PC-3 (cell line): ENCODE measurements around the gene RAP1GAP2. TPM values are rescaled to one million over a fixed set of nuclear protein-coding genes. Genes with fewer than 3 reads are reported as not detected.

ENCODE experiments used
- ATAC-seq: fragments of 200-7000 bp; cut with Tn5 transposase; 2 replicates; pipeline ENCODE4 v1.9.1; 2020; ENCODE audit warnings: mild to moderate bottlenecking, moderate library complexity
- BruUV-seq: library from RNA; stranded (reverse); fragments of 400-500 nt; replicated peaks from 2 replicates; lab custom pipeline; 2021; lab: Mats Ljungman, UMichigan
- CTCF ChIA-PET: fragments of 300-600 bp; sonication (Branson Sonifier 250); formaldehyde crosslinking; loops from one replicate; lab custom pipeline; 2022; ENCODE audit warnings: antibody characterized with exemption; lab: Charles Lee
- POLR2A ChIA-PET: fragments of 300-600 bp; sonication (Branson Sonifier 250); formaldehyde crosslinking; loops from one replicate; lab custom pipeline; 2022; ENCODE audit warnings: antibody characterized with exemption; ENCODE audit not compliant: unreplicated experiment; lab: Charles Lee
- DNase-seq: peaks from one replicate; pipeline ENCODE4 v3.0.0-alpha.2; 2015
- H2AFZ ChIP-seq: fragments of 300-600 bp; sonication (generic); 2 replicates; pipeline ENCODE4 v1.6.0; 2016; ENCODE audit warnings: antibody characterized with exemption, low read length
- H3F3A ChIP-seq: fragments of 300-600 bp; sonication (generic); one replicate; pipeline ENCODE4 v1.6.0; 2017; ENCODE audit warnings: antibody characterized with exemption, low read length, control low read depth, mild to moderate bottlenecking; ENCODE audit not compliant: unreplicated experiment
- H3K27ac ChIP-seq: fragments of 300-600 bp; sonication (generic); 2 replicates; pipeline ENCODE4 v1.5.1; 2016; ENCODE audit warnings: mild to moderate bottlenecking, low read length
- H3K27me3 ChIP-seq: fragments of 300-600 bp; sonication (generic); 2 replicates; pipeline ENCODE4 v1.6.1; 2016; ENCODE audit warnings: low read length, mixed read lengths
- H3K36me3 ChIP-seq: fragments of 300-600 bp; sonication (generic); 2 replicates; pipeline ENCODE4 v1.6.1; 2016; ENCODE audit warnings: low read depth, mixed run types, low read length, mixed read lengths
- H3K4me1 ChIP-seq: fragments of 300-600 bp; sonication (generic); 2 replicates; pipeline ENCODE4 v1.5.1; 2016; ENCODE audit warnings: low read length; ENCODE audit not compliant: insufficient read depth
- H3K4me2 ChIP-seq: fragments of 300-600 bp; sonication (generic); 2 replicates; pipeline ENCODE4 v1.6.0; 2016; ENCODE audit warnings: low read length
- H3K4me3 ChIP-seq: fragments of 300-600 bp; sonication (generic); 2 replicates; pipeline ENCODE4 v1.5.1; 2016; ENCODE audit warnings: mild to moderate bottlenecking, low read length, mixed read lengths
- H3K79me2 ChIP-seq: fragments of 300-600 bp; sonication (generic); 2 replicates; pipeline ENCODE4 v1.6.1; 2017; ENCODE audit warnings: low read length, mixed read lengths
- H3K9ac ChIP-seq: fragments of 300-600 bp; sonication (generic); 2 replicates; pipeline ENCODE4 v1.6.0; 2016; ENCODE audit warnings: mild to moderate bottlenecking, low read length
- H3K9me2 ChIP-seq: fragments of 300-600 bp; sonication (generic); replicated peaks from 2 replicates; pipeline ENCODE4 v1.6.1; 2016; ENCODE audit warnings: mixed run types, low read length, mixed read lengths
- H3K9me3 ChIP-seq: fragments of 300-600 bp; sonication (generic); 2 replicates; pipeline ENCODE4 v1.6.1; 2016; ENCODE audit warnings: low read length, mixed read lengths
- H4K20me1 ChIP-seq: fragments of 300-600 bp; sonication (generic); 2 replicates; pipeline ENCODE4 v1.6.1; 2016; ENCODE audit warnings: low read length, mixed read lengths
- EZH2 ChIP-seq: fragments of 300-600 bp; sonication (generic); IDR thresholded peaks from one replicate; pipeline ENCODE4 v1.6.1; 2017; ENCODE audit warnings: antibody characterized with exemption, mild to moderate bottlenecking, low read length; ENCODE audit not compliant: unreplicated experiment
- EZH2phosphoT487 ChIP-seq: fragments of 300-600 bp; sonication (generic); IDR thresholded peaks from 2 replicates; pipeline ENCODE4 v1.6.1; 2018; ENCODE audit warnings: mild to moderate bottlenecking, antibody characterized with exemption, low read length, borderline replicate concordance
- intact Hi-C: fragments of 100-400 bp; cut with micrococcal nuclease; formaldehyde crosslinking; loops from 2 replicates; pipeline ENCODE4 v1.9.0; 2023
- total RNA-seq: library from RNA; depleted of rRNA; stranded (reverse); fragments of >200 nt; gene quantifications from 2 replicates; pipeline ENCODE4 v1.2.3, GENCODE V29; 2014
- TF ChIP-seq, protein P1 (sequence below): fragments of 300-600 bp; sonication (generic); conservative IDR thresholded peaks from 2 replicates; pipeline ENCODE4 v1.5.1; 2017; ENCODE audit warnings: antibody characterized with exemption, low read depth, mild to moderate bottlenecking, low read length

Gene RAP1GAP2
- total RNA-seq, 1 experiment from 2014 or later: 14.5 TPM

DNA sequence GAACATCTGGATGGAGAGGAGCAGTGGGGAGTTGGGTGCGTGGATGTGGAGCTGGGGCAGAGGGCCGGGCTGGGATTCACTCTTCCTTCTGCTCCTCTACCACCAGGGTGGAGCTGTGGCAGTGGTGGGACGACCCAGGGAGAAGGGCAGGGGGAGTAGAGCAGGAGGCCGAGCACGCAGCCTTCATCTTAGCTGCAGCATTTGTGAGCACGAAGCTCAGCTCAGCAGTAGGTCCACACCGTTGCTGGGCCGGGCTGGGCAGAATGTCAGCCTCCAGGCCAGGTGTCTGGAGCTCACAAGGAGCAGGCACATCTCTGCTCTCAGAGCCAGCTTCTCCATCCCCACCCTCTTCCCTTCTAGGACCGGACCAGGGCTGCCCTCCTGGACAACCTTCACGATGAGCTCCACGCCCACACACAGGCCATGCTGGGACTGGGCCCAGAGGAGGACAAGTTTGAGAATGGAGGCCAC, 211.4 kb downstream of the RAP1GAP2 start:
- no peak overlapping the region for H3K27ac ChIP-seq
- H3K4me2 ChIP-seq: no peak overlapping the region
- DNase-seq (no peak), ATAC-seq (no peak)
- no peaks in the 10 kb centered on the region for H3K9me2 ChIP-seq
- intact Hi-C loops: no loop called here
- H3F3A ChIP-seq: no peaks in the 10 kb centered on the region
- no peak overlapping the region for H3K4me3 ChIP-seq
- no peaks in the 10 kb centered on the region for H3K9me3 ChIP-seq
- H2AFZ ChIP-seq: no peak overlapping the region
- no TSS peak for BruUV-seq
- TF ChIP-seq EZH2phosphoT487 (no peak), EZH2 (no peak)
- TF ChIP-seq, protein P1, sequence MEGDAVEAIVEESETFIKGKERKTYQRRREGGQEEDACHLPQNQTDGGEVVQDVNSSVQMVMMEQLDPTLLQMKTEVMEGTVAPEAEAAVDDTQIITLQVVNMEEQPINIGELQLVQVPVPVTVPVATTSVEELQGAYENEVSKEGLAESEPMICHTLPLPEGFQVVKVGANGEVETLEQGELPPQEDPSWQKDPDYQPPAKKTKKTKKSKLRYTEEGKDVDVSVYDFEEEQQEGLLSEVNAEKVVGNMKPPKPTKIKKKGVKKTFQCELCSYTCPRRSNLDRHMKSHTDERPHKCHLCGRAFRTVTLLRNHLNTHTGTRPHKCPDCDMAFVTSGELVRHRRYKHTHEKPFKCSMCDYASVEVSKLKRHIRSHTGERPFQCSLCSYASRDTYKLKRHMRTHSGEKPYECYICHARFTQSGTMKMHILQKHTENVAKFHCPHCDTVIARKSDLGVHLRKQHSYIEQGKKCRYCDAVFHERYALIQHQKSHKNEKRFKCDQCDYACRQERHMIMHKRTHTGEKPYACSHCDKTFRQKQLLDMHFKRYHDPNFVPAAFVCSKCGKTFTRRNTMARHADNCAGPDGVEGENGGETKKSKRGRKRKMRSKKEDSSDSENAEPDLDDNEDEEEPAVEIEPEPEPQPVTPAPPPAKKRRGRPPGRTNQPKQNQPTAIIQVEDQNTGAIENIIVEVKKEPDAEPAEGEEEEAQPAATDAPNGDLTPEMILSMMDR: no peak
- H3K27me3 ChIP-seq: no peaks in the 10 kb centered on the region
- no peaks in the 10 kb centered on the region for H3K79me2 ChIP-seq
- no peaks in the 10 kb centered on the region for H4K20me1 ChIP-seq
- ChIA-PET CTCF (no interaction called here), POLR2A (no interaction called here)
- no peak overlapping the region for H3K9ac ChIP-seq
- peaks cover 8% of the 10 kb centered on the region; the same call in 1 of the 2 replicates for H3K36me3 ChIP-seq
- peaks cover 23% of the 10 kb centered on the region for H3K4me1 ChIP-seq

DNA sequence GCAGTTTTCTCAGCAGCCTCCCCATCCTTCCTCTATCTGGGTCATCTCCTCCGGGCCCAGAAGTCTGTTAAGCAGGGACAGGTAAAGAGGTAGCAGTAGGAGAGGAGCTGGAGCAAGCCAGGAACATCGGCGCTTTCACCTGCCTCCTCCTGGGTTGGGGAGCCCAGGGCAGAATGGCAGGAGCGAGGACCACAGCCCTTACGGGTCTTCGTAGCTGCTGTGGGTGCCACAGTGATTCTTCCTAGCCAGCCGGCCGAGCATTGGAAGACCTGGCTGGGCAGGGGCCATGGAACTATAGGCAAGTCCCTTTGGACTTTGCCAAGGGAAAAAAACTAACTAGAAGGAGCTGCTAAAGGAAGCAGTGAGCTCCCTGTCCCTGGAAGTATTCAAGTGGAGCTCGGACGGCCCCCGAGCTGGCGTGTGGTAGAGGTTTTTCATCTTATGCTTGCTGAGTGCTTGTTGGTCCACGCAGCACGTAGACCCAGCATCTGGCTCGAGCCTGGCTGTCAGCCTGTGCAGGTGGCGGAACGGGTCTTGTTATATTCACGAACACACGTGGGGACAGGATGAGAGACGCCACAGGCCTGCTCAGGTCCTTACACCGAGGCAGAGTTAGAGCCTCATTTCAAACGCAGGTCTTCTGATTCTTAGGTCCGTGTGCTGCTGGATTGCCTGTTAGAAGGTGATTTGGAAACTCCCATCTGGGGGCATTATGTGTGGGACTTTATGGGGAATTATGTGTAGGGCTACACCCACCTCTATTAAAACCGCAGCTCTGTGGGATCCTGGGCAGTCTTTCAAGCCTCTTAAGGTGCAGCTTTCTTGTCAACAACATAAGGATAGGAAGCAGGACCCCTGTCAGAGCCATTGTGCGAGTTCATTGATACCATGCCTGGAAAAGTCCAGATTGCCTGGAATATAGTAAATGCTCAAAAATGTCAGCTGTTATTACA, 212.4 kb downstream of the RAP1GAP2 start:
- no TSS peak for BruUV-seq
- no peaks in the 10 kb centered on the region for H3K9me3 ChIP-seq
- CTCF ChIA-PET: no interaction called here

More for the DNA sequence above, 212.4 kb downstream of the RAP1GAP2 start:
- H3K9ac ChIP-seq: no peak overlapping the region
- TF ChIP-seq EZH2phosphoT487 (no peak), EZH2 (no peak)
- TF ChIP-seq, protein P1: no peak
- H3K27me3 ChIP-seq: no peaks in the 10 kb centered on the region
- no peaks in the 10 kb centered on the region for H3F3A ChIP-seq
- H3K4me2 ChIP-seq: no peak overlapping the region
- H3K4me3 ChIP-seq: no peak overlapping the region
- intact Hi-C loops: no loop called here
- H4K20me1 ChIP-seq: no peaks in the 10 kb centered on the region
- POLR2A ChIA-PET: no interaction called here
- DNase-seq (no peak), ATAC-seq (no peak)
- no peak overlapping the region for H2AFZ ChIP-seq
- H3K27ac ChIP-seq: no peak overlapping the region
- peaks cover 8% of the 10 kb centered on the region; the same call in 1 of the 2 replicates for H3K36me3 ChIP-seq
- H3K4me1 ChIP-seq: peaks cover 20% of the 10 kb centered on the region
- H3K9me2 ChIP-seq: no peaks in the 10 kb centered on the region
- H3K79me2 ChIP-seq: no peaks in the 10 kb centered on the region
